GM12878 (cell line): ENCODE results near the gene LYPLA2. TPM values are rescaled to one million over a fixed set of nuclear protein-coding genes. Genes with fewer than 3 reads are reported as not detected.

Experiments used
- ATAC-seq: fragments of 200-7000 bp; cut with Tn5 transposase; 3 replicates; pipeline ENCODE4 v1.9.1; 2020; ENCODE audit warnings: mild to moderate bottlenecking, moderate library complexity
- BruUV-seq: library from RNA; stranded (reverse); fragments of 400-500 nt; replicated peaks from 2 replicates; lab custom pipeline; 2021; lab: Mats Ljungman, UMichigan
- CTCF ChIA-PET: fragments of 300-600 bp; sonication (Branson Sonifier 250); formaldehyde crosslinking; extraction: SDS; loops from one replicate; lab custom pipeline; 2021; ENCODE audit warnings: inconsistent platforms; lab: Yijun Ruan, JAX
- POLR2A ChIA-PET: fragments of 350-600 bp; formaldehyde crosslinking; extraction: SDS; loops from one replicate; lab custom pipeline; 2021; ENCODE audit warnings: inconsistent platforms; lab: Charles Lee
- RAD21 ChIA-PET: fragments of 300-600 bp; sonication (Branson Sonifier 250); formaldehyde crosslinking; loops from one replicate; lab custom pipeline; 2023; ENCODE audit warnings: antibody characterized with exemption; ENCODE audit not compliant: unreplicated experiment; lab: Charles Lee
- SMC1A ChIA-PET: fragments of 300-600 bp; sonication (Branson Sonifier 250); formaldehyde crosslinking; loops from one replicate; lab custom pipeline; 2023; ENCODE audit not compliant: unreplicated experiment, uncharacterized antibody; lab: Charles Lee
- DNase-seq: peaks from one replicate; pipeline ENCODE4 v3.0.0-alpha.2; 2011; ENCODE audit warnings: low read depth, low spot score
- FAIRE-seq: peaks from 3 replicates; lab custom pipeline; 2011; peaks lifted over from hg19 to GRCh38; lab: Jason Lieb, UNC
- H2AFZ ChIP-seq: 2 replicates; pipeline ENCODE4 v1.6.0; 2011; ENCODE audit warnings: low read depth, low read length, control low read depth; ENCODE audit not compliant: control insufficient read depth
- H3K27ac ChIP-seq: 2 replicates; pipeline ENCODE4 v1.5.1; 2011; ENCODE audit warnings: control low read depth; ENCODE audit not compliant: control insufficient read depth, insufficient read depth
- H3K27me3 ChIP-seq, 2 experiments: replicated peaks in 1 of 2; 2 replicates each; pipeline versions ENCODE4 v1.6.0 to v1.6.1; 2011; ENCODE audit warnings: low read length in 1 of 2; ENCODE audit not compliant: control insufficient read depth in 2 of 2, insufficient read depth in 2 of 2
- H3K36me3 ChIP-seq, 2 experiments: 2 replicates each; pipeline ENCODE4 v1.5.1; 2011; ENCODE audit warnings: low read length in 1 of 2; ENCODE audit not compliant: control insufficient read depth in 2 of 2, insufficient read depth in 2 of 2
- H3K4me1 ChIP-seq: 2 replicates; pipeline ENCODE4 v1.6.1; 2011; ENCODE audit warnings: mild to moderate bottlenecking, low read length, moderate library complexity, mixed read lengths; ENCODE audit not compliant: control insufficient read depth, insufficient read depth
- H3K4me2 ChIP-seq: 2 replicates; pipeline ENCODE4 v1.6.0; 2011; ENCODE audit warnings: control low read depth; ENCODE audit not compliant: control insufficient read depth, insufficient read depth
- H3K4me3 ChIP-seq: fragments of 200-600 bp; sonication (generic); 2 replicates; pipeline ENCODE4 v1.5.1; 2016
- H3K79me2 ChIP-seq: 2 replicates; pipeline ENCODE4 v1.6.0; 2011; ENCODE audit warnings: low read length; ENCODE audit not compliant: control insufficient read depth, insufficient read depth
- H3K9ac ChIP-seq: 2 replicates; pipeline ENCODE4 v1.8.0; 2011; ENCODE audit warnings: low read length, control low read depth, mixed read lengths; ENCODE audit not compliant: control insufficient read depth, insufficient read depth
- H3K9me3 ChIP-seq: replicated peaks from 3 replicates; pipeline ENCODE4 v1.5.1; 2011; ENCODE audit warnings: mild to moderate bottlenecking, low read length; ENCODE audit not compliant: control insufficient read depth, insufficient read depth
- H4K20me1 ChIP-seq: 2 replicates; pipeline ENCODE4 v1.6.0; 2011; ENCODE audit not compliant: control insufficient read depth, insufficient read depth
- POLR2AphosphoS2 ChIP-seq: IDR thresholded peaks from 2 replicates; pipeline ENCODE4 v1.6.1; 2011; ENCODE audit warnings: low read depth, mild to moderate bottlenecking, low read length, improper control_type of control experiment, moderate library complexity
- SP1 ChIP-seq: IDR thresholded peaks from one replicate; pipeline ENCODE4 v1.6.1; 2011; ENCODE audit warnings: low read depth, low read length
- WGBS: methylation state at CpG from one replicate; pipeline ENCODE4 v1.1.6; 2016; ENCODE audit warnings: low lambda C conversion rate; ENCODE audit not compliant: insufficient replicate concordance, insufficient coverage; ENCODE audit errors: missing lambda C conversion rate; 5-methylcytosine and 5-hydroxymethylcytosine counted together
- in situ Hi-C: fragments of 300-500 bp; cut with MboI; formaldehyde crosslinking; loops from 9 replicates; pipeline ENCODE4 v1.14.3; 2018; ENCODE audit warnings: mixed read lengths
- intact Hi-C: fragments of 100-400 bp; cut with micrococcal nuclease; formaldehyde crosslinking; loops from one replicate; pipeline ENCODE4 v1.14.2; 2022; ENCODE audit not compliant: unreplicated experiment
- polyA plus RNA-seq, 11 experiments: library from polyadenylated mRNA; depleted of rRNA in 4 of 11; unstranded in 6 of 11; stranded (reverse) in 5 of 11; fragments of >200 nt; fragmentation: Nextera tagmentation in 4 of 11; fragmentation: Illumina TruSeq in 1 of 11; extraction: Ambion mirVana in 4 of 11; extraction: Trizol in 1 of 11; gene quantifications; 1 replicate in 1 of 11; 2 replicates in 10 of 11; pipeline versions ENCODE4 v1.2.1 to v1.2.3, GENCODE V29; 2011 to 2016; ENCODE audit warnings: inconsistent platforms in 2 of 11, missing spikeins in 2 of 11, low read depth in 1 of 11
- total RNA-seq, 4 experiments: library from RNA; depleted of rRNA in 3 of 4; stranded (reverse); fragments of >200 nt in 3 of 4; fragmentation: Illumina TruSeq in 1 of 4; extraction: Trizol in 1 of 4; gene quantifications; 2 replicates each; pipeline versions ENCODE4 v1.2.1 to v1.2.3, GENCODE V29; 2013 to 2021
- TF ChIP-seq, protein P1 (sequence below): fragments of 450-650 bp; formaldehyde crosslinking; IDR thresholded peaks from 2 replicates; pipeline ENCODE4 v1.4.0; 2022; ENCODE audit warnings: mild to moderate bottlenecking, moderate library complexity
- TF ChIP-seq, protein P2 (sequence below): IDR thresholded peaks from 2 replicates; pipeline ENCODE4 v1.6.1; 2012; ENCODE audit warnings: improper control_type of control experiment, low read depth, low read length; ENCODE audit not compliant: insufficient replicate concordance
- TF ChIP-seq, protein P3 (sequence below): fragments of 450-650 bp; IDR thresholded peaks from 2 replicates; pipeline ENCODE4 v1.6.1; 2017; ENCODE audit warnings: mild to moderate bottlenecking, moderate library complexity
- TF ChIP-seq, protein P4 (sequence below): fragments of 450-650 bp; IDR thresholded peaks from 2 replicates; pipeline ENCODE4 v1.6.1; 2017; ENCODE audit warnings: low read depth, mild to moderate bottlenecking, moderate library complexity

The LYPLA2 gene
- total and polyA plus RNA-seq, 10 of the 15 experiments (the other 5 are each of a cell fraction or from before 2014, with no cell fraction given), result 2.7 to 129 (median 62.3) TPM

DNA sequence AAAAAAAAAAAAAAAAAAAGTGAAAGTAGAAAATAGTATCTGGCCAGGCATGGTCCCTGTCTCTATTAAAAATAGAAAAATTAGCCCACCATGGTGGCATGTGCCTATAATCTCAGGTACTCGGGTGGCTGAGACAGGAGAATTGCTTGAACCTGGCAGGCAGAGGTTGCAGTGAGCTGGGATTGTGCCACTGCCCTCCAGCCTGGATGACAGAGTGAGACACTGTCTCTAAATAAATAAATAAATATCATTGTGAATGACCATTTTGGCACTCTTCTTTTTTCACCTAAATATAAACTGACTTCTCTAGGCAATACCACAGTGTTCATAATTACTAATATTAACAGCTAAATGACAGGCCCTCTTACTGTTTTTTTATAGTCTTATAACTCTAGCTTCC lies 33.1 kb upstream of the LYPLA2 start:
- ATAC-seq, result no peak
- Histone ChIP-seq H3K79me2 (no peaks in the 10 kb centered on the region; the same call in 1 of the 2 replicates), H3K36me3 (peaks cover 40 to 62% of the 10 kb centered on the region in 2 experiments), H3K9me3 (no peaks in the 10 kb centered on the region), H3K9ac (no peak overlapping the region), H3K4me2 (no peak overlapping the region), H3K27me3 (no peaks in the 10 kb centered on the region), H4K20me1 (peaks cover 2% of the 10 kb centered on the region; the same call in 1 of the 2 replicates), H3K4me1 (no peaks in the 10 kb centered on the region), H3K27ac (no peak overlapping the region), H2AFZ (no peak overlapping the region), H3K4me3 (no peak overlapping the region)
- BruUV-seq, result no TSS peak
- POLR2A ChIA-PET, result interaction anchor here (0.6 to 0.7 kb wide), 2 partner anchors 27 to 245 kb away, joined by 3 to 5 read pairs; no protein-coding TSS in a partner anchor
- SMC1A ChIA-PET, result interaction anchor here (0.8 to 1.2 kb wide), 2 partner anchors 11 to 36 kb away, joined by 3 read pairs; no protein-coding TSS in a partner anchor
- CTCF ChIA-PET, result interaction anchor here (0.6 kb wide), 2 partner anchors 54 to 214 kb away, joined by 3 read pairs; no protein-coding TSS in a partner anchor
- intact Hi-C loops, result no loop called here
- DNase-seq, result no peak
- WGBS, result 90% methylated on average over 1 of the region's 1 CpG
- FAIRE-seq, result no peak
- RAD21 ChIA-PET, result interaction anchor here (0.6 to 1.2 kb wide), 2 partner anchors 10 to 56 kb away, joined by 3 read pairs; no protein-coding TSS in a partner anchor
- in situ Hi-C loops, result no loop called here
- TF ChIP-seq SP1, result no peak
- TF ChIP-seq, protein P1, sequence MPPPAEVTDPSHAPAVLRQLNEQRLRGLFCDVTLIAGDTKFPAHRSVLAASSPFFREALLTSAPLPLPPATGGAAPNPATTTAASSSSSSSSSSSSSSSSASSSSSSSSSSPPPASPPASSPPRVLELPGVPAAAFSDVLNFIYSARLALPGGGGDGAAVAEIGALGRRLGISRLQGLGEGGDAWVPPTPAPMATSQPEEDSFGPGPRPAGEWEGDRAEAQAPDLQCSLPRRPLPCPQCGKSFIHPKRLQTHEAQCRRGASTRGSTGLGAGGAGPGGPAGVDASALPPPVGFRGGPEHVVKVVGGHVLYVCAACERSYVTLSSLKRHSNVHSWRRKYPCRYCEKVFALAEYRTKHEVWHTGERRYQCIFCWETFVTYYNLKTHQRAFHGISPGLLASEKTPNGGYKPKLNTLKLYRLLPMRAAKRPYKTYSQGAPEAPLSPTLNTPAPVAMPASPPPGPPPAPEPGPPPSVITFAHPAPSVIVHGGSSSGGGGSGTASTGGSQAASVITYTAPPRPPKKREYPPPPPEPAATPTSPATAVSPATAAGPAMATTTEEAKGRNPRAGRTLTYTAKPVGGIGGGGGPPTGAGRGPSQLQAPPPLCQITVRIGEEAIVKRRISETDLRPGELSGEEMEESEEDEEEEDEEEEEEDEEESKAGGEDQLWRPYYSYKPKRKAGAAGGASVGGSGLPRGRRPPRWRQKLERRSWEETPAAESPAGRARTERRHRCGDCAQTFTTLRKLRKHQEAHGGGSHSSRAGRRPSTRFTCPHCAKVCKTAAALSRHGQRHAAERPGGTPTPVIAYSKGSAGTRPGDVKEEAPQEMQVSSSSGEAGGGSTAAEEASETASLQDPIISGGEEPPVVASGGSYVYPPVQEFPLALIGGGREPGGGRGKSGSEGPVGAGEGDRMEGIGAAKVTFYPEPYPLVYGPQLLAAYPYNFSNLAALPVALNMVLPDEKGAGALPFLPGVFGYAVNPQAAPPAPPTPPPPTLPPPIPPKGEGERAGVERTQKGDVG (CRISPR knock-in tag), result no peak
- TF ChIP-seq, protein P2, sequence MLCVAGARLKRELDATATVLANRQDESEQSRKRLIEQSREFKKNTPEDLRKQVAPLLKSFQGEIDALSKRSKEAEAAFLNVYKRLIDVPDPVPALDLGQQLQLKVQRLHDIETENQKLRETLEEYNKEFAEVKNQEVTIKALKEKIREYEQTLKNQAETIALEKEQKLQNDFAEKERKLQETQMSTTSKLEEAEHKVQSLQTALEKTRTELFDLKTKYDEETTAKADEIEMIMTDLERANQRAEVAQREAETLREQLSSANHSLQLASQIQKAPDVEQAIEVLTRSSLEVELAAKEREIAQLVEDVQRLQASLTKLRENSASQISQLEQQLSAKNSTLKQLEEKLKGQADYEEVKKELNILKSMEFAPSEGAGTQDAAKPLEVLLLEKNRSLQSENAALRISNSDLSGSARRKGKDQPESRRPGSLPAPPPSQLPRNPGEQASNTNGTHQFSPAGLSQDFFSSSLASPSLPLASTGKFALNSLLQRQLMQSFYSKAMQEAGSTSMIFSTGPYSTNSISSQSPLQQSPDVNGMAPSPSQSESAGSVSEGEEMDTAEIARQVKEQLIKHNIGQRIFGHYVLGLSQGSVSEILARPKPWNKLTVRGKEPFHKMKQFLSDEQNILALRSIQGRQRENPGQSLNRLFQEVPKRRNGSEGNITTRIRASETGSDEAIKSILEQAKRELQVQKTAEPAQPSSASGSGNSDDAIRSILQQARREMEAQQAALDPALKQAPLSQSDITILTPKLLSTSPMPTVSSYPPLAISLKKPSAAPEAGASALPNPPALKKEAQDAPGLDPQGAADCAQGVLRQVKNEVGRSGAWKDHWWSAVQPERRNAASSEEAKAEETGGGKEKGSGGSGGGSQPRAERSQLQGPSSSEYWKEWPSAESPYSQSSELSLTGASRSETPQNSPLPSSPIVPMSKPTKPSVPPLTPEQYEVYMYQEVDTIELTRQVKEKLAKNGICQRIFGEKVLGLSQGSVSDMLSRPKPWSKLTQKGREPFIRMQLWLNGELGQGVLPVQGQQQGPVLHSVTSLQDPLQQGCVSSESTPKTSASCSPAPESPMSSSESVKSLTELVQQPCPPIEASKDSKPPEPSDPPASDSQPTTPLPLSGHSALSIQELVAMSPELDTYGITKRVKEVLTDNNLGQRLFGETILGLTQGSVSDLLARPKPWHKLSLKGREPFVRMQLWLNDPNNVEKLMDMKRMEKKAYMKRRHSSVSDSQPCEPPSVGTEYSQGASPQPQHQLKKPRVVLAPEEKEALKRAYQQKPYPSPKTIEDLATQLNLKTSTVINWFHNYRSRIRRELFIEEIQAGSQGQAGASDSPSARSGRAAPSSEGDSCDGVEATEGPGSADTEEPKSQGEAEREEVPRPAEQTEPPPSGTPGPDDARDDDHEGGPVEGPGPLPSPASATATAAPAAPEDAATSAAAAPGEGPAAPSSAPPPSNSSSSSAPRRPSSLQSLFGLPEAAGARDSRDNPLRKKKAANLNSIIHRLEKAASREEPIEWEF, result no peak
- TF ChIP-seq, protein P3, sequence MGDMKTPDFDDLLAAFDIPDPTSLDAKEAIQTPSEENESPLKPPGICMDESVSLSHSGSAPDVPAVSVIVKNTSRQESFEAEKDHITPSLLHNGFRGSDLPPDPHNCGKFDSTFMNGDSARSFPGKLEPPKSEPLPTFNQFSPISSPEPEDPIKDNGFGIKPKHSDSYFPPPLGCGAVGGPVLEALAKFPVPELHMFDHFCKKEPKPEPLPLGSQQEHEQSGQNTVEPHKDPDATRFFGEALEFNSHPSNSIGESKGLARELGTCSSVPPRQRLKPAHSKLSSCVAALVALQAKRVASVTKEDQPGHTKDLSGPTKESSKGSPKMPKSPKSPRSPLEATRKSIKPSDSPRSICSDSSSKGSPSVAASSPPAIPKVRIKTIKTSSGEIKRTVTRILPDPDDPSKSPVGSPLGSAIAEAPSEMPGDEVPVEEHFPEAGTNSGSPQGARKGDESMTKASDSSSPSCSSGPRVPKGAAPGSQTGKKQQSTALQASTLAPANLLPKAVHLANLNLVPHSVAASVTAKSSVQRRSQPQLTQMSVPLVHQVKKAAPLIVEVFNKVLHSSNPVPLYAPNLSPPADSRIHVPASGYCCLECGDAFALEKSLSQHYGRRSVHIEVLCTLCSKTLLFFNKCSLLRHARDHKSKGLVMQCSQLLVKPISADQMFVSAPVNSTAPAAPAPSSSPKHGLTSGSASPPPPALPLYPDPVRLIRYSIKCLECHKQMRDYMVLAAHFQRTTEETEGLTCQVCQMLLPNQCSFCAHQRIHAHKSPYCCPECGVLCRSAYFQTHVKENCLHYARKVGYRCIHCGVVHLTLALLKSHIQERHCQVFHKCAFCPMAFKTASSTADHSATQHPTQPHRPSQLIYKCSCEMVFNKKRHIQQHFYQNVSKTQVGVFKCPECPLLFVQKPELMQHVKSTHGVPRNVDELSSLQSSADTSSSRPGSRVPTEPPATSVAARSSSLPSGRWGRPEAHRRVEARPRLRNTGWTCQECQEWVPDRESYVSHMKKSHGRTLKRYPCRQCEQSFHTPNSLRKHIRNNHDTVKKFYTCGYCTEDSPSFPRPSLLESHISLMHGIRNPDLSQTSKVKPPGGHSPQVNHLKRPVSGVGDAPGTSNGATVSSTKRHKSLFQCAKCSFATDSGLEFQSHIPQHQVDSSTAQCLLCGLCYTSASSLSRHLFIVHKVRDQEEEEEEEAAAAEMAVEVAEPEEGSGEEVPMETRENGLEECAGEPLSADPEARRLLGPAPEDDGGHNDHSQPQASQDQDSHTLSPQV, result no peak
- no peak for TF ChIP-seq POLR2AphosphoS2
- TF ChIP-seq, protein P4, sequence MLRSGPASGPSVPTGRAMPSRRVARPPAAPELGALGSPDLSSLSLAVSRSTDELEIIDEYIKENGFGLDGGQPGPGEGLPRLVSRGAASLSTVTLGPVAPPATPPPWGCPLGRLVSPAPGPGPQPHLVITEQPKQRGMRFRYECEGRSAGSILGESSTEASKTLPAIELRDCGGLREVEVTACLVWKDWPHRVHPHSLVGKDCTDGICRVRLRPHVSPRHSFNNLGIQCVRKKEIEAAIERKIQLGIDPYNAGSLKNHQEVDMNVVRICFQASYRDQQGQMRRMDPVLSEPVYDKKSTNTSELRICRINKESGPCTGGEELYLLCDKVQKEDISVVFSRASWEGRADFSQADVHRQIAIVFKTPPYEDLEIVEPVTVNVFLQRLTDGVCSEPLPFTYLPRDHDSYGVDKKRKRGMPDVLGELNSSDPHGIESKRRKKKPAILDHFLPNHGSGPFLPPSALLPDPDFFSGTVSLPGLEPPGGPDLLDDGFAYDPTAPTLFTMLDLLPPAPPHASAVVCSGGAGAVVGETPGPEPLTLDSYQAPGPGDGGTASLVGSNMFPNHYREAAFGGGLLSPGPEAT, result no peak
